NCI-H526 treated with DMSO at 0.1 percent for 48 hours (cell line): ENCODE results near the gene COPRS.
"Not testable (repeated sequence)": the region's sequence is repeated elsewhere in the genome, so short reads cannot be mapped to it uniquely, and the experiment has no call there.

ENCODE experiments used
- DNase-seq: peaks from one replicate; lab custom pipeline; 2025; lab: John Stamatoyannopoulos, UW

Gene COPRS

DNA sequence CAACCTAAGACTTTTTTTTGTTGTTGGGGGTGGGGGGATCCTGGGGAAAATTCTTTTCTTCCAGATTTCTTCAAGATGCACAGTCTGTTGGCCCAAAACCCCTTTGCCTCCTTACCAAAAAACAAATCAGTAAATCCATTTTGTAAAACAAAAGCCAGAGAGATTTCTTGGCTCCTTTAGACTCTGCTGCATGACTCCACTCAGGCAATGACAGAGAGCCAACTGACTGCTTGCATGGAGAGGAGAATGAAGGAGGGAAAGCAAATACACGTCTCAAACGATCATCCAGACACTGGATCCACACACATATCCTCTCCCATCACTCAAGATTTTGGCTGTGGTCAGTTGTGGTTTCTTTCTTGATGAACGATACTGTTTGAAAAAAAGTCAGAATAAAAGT lies 13.8 kb downstream of the COPRS start:
- no peak for DNase-seq

DNA sequence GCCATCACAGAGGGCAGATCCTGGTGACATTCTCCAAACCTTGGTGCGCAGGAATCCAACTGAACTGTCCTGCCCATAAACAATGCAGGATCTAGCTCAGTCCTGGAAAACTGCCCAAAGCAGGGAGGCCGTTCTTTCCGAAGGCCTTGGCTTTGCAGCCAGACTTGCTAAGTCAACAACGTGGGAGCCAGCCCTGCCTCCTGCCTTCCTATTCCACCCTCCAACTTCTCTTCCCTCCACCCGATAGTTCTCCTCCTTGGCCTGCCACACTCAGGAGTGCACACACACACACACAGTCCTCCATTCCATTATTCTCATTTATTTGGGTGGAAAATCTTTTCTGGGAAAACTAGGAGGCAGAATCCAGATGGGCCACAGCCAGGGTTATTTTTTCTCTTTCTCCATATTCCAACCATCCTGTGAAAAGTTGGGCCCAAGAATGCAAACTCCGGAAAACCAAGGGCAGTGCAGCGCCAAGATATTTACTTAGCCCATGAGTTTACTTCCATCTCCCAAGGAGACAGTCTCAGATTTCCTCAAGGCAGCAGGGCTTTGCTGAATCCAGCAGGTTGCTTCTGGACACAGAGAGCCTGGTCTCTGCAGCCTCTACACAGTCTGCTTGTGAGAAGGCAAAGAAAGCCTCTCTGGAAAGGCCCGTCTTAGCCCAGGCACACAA lies 15.8 kb downstream of the COPRS start:
- DNase-seq, result no peak

DNA sequence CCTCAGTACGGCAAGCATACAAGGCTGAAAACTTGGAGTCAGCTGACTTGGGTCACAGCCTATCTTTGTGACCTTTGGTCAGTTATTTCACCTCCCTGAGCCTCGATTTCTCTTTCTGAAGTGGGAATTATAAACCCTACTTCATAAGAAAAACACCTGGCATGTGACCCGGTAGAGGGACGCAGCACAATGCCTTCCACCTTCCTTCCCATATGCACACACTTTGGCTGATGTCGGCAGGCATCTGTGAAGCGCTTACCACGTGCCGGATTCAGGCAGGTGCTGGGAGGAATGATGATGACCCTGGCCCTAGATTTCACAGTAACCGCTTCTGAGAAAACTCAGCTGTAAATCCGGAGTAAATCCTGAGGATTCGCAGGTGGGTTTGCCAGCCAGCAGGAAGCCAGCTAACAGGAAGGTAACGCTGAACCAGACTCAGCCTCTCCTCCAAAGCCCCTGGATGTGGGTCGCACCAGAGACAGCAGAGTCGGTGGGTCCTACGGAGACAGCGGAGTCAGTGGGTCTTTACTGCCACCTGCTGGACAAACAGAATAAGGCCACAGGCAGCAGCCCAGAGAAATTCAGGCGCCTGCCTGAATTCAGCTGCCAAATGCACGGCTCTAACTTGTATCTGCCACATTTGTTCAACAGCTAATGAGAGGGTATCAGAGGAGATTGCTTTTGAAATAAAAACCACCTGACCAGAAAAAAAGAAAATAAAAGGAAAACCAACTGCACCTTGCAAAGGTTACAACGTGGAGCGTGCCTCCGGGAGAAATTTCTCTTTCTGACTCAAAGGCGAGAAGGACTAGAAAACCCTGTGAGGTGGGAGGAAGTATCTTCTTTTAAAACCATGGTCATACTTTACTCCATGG lies 16.6 kb downstream of the COPRS start:
- peak; percentile 76 for DNase-seq

DNA sequence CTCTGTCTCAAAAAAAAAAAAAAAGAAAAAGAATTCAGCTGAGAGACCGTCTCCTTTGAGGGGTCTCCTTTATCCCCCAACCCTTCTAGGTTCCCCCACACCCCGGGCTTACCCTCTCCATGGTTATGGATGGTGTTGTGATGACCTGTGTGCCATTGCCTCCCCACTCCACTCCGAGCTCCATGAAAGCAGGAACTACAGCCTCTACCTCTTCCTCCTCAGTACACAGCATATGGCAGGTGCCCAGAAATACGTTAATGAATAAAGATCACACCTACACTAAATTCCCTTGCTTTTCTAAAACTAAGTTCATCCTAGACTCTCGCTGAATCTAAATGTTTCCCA lies 17.2 kb downstream of the COPRS start:
- DNase-seq, result no peak

DNA sequence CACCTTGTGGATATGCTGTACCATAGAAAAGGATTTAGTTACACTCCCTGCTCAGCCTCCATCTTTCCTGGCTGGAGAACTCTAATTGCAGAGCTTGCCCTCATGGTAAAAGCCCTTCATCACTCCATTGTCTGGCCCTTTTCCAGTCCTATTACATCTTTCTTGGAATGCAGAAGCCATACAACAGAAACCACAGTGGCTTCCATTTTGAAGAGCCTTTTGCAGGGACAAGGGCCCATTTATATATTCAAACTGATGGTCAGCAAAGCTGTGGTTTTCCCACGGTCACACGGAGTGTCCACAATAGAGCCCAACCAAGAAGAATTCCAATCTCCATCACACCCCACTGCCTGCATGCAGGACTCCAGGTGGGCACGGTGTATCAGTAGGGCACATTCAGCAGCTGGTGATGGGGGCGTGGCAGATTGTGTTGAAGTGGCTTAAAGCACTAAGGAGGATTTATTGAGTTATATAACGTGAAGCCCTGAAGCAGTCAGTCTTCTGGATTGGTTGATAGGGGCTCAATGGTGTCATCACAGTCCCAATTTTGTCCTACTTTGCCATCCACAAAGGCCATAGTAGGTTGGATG lies 20.3 kb downstream of the COPRS start:
- no peak for DNase-seq

DNA sequence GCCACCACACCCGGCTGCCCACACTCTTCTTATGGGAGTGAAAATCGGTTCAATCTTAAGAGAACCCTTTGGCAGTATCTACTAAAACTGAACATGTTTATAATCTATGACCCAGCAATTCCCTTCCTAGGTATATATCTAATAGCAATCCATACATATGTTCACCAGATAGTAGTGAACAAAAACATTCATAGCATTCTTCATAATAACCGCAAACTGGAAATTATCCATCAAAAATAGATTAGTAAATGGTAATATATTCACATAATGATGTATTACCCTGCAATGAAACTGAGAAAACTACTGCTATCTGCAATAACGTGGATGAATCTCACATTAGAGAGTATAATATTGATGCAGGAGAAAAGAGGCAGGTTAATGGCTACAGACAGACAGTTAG lies 23.1 kb downstream of the COPRS start:
- DNase-seq, result no peak

DNA sequence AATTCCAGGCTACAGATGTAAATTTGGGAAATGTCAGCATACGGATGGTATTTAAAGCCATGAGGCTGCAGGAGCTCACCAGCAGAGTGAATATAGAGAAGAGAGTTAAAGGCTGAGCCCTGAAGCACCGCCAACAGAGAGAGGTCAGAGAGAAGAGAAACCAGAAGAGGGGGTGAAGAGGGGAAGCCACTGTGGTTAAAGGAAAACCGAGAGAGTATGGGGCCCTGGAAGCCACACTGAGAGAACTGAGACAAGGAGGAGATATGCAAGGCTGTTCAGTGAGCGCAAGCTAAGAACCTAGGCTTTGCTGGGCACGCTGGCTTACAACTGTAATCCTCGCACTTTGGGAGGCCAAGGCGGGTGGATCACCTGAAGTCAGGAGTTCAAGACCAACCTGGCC lies 24.6 kb downstream of the COPRS start:
- no peak for DNase-seq

DNA sequence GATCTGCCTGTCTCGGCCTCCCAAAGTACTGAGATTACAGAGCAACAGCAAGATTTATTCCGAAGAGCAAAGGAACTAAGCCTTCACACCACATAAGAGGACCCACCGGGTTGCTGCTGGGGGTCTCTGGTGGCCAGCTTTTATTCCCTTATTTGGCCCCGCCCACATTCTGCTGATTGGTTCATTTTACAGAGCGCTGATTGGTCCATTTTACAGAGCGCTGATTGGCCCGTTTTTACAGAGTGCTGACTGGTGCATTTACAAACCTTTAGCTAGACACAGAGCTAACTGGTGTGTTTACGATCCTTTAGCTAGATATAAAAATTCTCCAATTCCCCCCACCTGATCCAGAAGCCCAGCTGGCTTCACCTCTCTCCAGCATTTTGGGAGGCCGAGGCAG lies 26.3 kb downstream of the COPRS start:
- no peak for DNase-seq

DNA sequence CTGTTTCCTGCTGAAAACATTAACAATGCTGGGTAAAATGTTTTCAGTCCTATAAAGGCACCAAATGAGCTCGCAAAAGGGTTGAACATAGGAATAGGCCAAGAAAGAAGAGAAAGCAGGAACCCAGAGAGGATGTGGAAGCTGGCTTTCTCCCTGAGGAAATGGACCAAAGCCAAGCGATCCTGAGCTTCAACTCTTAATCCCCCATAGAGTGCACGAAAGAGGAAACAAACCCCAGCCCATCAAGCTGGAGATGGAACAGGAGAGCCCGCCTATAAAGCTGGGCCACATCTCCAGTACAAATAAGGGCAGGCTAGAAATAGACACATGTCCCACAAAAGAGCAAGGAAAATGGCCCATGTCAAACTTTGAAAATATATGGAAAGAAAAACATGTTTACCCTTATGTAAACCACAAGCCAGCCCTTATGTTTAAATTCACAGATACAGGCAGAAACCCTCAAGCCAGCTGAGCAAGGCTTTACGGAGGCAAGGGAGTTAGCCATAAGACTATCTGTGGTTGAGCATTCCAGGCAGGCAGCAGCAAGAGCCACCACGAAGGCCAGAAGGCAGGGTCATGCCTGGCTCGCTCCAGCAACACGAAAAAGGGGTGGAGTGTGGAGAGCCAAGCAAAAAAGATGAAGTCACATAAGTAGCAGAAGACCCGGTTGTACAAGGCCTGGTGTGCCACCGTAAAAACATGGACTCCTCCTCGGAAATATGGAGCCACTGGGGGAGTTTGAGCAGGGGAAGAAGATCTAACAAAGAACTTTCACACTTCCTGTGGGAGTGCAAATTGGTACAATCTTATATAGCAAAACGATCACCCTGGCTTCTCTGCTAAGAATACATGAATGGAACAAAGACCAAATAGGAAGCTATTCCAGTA lies 27.8 kb downstream of the COPRS start:
- no peak for DNase-seq

DNA sequence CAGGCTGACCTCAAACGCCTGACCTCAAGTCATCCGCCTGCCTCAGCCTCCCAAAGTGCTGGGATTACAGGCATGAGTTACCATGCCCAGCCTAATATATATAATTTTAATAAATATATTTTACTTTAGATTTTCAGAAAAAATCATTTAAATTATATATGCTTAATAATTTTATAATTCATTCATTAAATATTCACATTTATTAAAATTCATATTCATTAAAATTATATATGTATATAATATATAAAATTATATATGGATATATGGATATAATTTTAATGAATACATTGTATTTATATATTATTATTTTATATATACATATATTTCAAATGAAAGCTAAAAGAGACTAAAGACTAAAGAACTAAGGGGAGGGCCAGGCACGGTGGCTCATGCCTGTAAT lies 29.4 kb downstream of the COPRS start:
- DNase-seq, result no peak

DNA sequence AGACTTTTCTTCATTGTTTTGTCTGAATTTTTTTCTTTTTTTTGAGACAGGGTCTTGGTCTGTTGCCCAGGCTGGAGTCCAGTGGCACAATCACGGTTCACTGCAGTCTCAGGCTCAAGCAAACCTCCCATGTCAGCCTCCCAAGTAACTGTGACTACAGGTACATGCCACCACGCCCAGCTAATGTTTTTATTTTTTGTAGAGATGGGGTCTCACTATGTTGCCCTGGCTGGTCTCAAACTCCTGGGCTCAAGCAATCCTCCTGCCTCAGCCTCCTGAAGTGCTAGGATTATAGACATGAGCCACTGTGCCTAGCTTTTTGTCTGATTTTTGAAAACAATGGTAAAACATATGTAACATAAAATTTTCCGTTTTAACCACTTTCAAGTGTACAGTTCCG lies 30.1 kb downstream of the COPRS start:
- DNase-seq, result not testable (repeated sequence)

DNA sequence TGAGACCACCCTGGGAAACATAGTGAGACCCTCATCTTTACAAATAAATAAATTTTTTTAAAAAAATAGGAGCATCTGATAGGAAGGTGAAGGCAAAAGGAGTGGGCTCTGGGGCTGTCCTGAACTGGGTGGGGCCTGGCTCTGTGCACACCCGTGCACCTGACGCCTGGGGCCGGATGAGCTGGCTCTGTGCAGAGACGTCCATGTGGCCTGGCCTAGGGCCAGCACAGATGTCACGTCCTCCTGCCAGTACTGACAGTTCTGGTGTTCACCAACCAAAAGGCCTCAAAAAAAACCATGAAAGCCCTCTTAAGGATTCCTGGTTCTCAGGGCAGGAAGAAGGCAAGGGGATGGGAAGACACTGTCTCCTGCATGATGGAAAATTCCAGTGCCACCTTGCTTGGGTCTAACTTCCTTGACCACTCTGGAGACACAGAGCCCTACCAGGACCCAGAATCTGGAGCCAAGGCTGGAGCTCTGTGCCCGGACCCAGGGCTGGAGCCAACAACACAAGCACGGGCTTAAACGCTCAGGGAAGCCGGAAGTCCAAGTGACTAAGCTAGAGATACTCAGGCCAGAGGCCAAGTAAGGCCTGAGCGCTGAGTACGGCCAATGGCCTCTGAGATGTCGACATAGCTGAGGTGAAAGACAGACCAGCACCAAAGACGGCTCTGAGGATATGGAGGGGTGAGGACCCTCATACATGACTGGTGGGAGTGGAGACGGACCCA lies 32.9 kb downstream of the COPRS start:
- DNase-seq, result no peak

DNA sequence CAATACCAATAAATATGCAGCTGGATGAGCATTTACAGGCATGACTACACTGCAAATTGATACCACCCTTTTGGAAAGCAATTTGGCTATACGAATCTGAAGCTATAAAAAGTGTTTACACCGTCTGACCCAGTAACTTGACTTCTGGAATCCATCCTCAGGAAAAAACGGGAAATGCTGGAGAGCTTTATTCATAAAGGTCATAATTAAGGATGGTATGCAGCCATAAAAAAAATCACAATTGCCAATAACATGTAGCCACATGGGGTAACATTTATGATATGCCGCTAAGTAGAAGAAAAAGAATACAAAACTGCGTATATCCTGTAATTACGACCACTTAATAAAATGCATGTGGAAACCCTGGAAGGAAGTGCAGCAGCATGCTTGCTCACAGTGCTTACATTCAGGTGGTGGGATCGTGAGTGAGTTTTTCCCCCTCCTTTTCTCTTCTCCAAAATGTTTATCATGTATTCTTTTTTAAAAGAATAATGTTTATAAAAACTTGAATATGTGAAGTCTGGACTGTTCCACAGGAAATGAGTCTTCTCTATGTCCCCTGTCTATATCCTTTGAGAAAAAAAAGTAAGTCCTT lies 34.2 kb downstream of the COPRS start:
- no peak for DNase-seq

DNA sequence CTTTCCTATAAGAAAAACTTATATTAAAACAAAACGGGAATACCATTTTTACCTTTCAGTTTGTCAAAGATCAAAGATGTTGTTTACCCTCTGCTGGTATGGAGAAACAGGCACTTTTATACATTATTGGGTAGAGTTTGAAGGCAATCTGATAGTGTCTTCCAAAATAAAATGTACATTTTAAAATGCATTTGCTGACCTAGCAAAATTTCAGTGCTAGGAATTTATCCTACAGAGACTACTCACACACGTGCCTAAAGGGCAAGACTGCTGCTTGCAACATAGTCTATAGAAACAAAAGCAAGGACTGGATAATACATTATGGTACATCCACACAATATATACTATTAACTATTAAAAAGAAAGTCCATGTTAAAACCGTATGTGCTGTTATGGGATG lies 36.0 kb downstream of the COPRS start:
- no peak for DNase-seq

DNA sequence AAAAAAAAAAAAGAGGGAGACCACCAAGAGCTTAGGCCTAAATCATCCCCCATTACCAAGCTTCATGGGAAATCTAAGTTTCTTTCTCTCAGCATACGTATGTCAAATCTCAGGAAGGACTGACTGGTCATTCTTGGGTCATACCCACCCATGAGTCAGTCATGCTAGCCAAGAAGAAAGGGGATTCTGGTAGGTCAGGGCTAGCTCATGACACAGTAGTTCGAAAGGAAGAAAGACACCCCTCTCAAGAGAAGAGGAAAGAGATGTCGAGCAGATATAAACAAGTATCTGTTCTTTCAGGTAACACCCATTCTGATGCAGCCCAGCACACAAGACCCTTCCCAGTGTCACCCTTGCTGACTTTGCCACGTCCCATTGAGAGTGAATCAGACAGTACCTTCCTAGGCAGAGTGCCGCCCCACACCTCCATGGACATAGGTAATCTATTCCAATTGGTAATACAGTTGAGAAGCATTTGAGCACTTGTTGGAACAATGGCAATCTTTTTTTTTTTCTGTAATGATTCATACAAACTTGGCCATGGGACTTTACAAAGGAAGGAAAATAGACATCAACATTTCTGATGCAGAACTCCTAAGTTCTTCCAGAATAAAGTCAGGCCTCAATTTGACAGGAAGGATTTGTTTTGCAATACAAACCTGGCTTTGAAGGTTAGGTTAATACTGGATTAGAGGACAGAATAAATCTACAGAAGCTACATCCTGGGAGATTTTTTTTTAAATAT lies 38.2 kb downstream of the COPRS start:
- no peak for DNase-seq

DNA sequence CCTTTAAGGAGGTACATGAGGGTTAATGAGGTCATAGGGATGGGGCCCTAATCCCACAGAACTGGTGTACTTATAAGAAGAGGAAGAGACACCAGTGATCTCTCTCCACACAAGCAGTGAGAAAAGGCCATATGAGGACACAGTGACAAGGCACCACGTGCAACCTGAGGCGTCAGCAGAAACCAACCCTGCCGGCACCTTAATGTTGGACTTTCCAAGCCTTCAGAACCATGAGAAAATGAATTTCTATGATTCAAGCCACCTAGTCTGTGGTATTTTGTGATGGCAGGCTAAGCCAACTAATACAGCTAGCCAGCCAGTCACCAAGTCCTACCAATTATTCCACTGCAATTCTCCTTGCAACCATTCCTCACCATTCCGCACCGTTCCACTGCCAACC lies 39.5 kb downstream of the COPRS start:
- no peak for DNase-seq

DNA sequence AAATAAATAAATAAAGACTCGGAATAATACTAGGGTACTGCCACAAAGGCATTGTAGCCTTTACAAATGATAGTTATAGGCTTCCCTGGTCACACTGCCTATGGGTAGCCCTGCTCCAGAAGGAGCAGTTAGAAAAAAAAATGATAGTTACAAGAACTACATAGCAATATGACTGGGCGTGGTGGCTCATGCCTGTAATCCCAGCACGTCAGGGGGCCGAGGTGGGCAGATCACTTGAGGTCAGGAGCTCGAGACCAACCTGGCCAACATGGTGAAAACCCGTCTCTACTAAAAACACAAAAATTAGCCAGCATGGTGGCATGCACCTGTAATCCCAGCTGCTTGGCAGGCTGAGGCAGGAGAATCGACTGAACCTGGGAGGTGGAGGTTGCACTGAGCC lies 40.2 kb downstream of the COPRS start:
- DNase-seq, result not testable (repeated sequence)

DNA sequence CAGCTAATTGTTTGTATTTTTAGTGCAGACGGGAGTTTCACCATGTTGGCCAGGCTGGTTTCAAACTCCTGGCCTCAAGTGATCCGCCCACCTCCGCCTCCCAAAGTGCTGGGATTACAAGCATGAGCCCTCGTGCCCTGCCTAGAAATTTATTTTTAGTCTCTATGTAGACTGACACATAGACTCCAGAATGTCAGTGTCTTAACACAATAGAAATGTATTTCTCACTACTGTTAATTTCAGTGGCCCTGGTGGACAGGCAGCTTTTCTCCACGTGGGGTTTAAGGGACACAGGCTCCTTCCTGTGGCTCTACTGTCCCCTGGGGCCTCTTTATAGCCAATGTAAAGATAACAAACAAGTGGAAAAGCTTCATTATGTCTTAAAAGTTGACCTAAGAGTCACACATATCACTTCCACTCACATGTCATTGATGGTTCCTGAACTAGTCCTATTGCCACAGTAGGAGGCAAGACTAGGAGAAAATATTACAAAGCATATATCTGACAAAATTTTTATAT lies 43.8 kb downstream of the COPRS start:
- no peak for DNase-seq

DNA sequence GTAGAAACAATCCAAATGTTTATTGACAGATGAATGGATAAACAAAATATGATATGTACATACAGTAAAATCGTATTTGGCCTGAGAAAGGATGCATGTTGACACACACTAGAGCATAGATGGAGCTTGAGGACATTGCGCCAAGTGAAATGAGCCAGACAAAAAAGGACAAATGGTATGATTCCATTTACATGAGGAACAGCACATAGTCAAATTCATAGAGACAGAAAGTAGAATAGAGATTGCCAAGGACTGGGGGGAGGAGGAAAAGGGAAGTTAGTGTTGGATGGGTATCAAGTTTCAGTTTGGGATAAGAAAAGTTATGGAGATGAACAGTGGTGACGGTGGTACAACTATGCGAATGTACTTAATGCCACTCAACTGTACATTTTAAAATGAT lies 47.9 kb downstream of the COPRS start:
- DNase-seq, result no peak

DNA sequence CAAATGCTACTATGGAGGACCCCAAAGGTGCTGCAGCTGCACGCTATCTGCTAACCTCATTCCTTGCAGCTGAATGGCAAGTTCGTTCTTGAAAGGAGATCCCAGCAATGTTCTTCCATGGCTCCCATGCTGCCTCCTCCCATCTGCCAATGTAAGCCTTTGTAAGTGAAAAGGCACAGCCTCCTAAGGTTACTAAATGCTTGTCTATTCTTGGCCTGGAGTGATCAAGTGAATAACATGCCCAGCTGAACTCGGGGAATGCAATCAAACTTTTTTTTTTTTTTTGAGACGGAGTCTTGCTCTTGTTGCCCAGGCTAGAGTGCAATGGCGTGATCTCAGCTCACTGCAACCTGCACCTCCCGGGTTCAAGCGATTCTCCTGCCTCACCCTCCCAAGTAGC lies 49.2 kb downstream of the COPRS start:
- DNase-seq, result not testable (repeated sequence)
